Measurements from ENCODE around the gene RUFY2.
"Not testable (repeated sequence)": the region's sequence is repeated elsewhere in the genome, so short reads cannot be mapped to it uniquely, and the experiment has no call there.

The RUFY2 gene

DNA sequence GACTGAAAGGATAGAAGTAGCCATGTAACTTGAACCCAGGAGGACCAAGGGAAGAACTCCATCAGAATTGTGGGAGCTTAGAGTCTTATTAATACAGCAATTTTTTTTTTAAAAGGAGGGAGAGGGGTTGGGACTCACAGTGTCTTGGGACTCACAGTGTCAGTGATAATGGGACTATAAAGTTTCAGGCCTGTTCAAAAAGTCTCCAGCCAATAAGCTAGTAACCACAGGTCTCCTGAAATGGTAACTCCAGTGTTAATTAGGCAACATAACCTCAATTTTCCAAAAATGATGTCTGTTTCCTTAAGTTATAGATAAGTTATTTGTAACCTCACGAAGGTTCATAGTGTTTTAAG is 77.6 kb downstream of the RUFY2 start:
- TF ChIP-seq, protein P1, sequence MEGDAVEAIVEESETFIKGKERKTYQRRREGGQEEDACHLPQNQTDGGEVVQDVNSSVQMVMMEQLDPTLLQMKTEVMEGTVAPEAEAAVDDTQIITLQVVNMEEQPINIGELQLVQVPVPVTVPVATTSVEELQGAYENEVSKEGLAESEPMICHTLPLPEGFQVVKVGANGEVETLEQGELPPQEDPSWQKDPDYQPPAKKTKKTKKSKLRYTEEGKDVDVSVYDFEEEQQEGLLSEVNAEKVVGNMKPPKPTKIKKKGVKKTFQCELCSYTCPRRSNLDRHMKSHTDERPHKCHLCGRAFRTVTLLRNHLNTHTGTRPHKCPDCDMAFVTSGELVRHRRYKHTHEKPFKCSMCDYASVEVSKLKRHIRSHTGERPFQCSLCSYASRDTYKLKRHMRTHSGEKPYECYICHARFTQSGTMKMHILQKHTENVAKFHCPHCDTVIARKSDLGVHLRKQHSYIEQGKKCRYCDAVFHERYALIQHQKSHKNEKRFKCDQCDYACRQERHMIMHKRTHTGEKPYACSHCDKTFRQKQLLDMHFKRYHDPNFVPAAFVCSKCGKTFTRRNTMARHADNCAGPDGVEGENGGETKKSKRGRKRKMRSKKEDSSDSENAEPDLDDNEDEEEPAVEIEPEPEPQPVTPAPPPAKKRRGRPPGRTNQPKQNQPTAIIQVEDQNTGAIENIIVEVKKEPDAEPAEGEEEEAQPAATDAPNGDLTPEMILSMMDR (IDR thresholded peaks at IDR 0.05; ENCODE audit: low read depth, low read length, missing control alignments): no peak
- DNase-seq: no peak
- Histone ChIP-seq H3K27ac (no peak overlapping the region), H3K4me3 (ENCODE audit: low read depth, low read length) (no peak overlapping the region), H3K27me3 (replicated peaks) (no peaks in the 10 kb centered on the region), H3K36me3 (replicated peaks) (peaks cover 6% of the 10 kb centered on the region)
- in situ Hi-C loops (cut with HindIII; ENCODE audit: low pct_ligation_motif_present, low sequenced_read_pairs): no loop called here

DNA sequence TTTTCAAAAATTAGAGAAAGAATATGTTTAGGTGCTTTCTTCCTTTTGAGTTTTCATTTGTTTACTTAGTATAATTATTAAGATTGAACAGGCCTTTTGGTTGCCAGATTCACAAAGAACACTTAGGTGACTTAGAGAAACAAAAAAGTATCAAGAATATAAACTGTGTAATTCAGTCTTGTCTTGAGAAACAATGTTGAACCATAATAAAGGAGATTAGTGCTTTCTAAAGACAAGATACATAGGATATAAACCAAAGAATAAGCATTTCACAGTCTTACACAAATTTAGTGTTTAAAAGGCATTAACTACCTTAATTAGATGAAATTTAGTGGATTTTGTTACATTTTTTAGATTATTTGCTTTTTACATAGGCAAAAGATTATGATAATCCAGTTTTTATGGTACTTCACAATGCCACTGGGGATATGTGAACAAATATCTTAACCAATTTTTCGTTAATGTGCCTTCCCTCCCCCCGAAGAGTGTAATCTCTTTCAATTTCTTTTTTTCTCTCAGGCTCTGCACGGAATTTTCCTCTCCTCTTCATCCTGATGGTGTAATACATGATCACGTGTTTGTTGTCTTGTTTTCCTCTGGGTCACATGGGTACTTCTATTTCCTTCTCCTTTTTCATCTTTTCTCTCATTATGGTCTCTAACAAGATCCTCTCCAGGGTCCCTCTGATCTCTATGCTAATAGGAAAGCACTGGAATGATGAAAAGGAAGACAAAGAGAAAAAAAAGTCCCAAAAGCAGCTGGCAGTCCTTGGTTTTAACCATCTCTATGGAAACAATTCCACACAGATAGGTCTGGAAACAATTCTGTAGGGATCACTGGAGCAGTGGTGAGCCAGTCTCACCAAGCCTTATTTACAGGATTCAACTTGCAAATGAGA is 78.9 kb downstream of the RUFY2 start:
- TF ChIP-seq, protein P1 (IDR thresholded peaks at IDR 0.05; ENCODE audit: low read depth, low read length, missing control alignments): no peak
- Histone ChIP-seq H3K27ac (peak overlapping the region; percentile 37), H3K36me3 (replicated peaks) (peaks cover 6% of the 10 kb centered on the region), H3K27me3 (replicated peaks) (no peaks in the 10 kb centered on the region), H3K4me3 (ENCODE audit: low read depth, low read length) (no peak overlapping the region)
- in situ Hi-C loops (cut with HindIII; ENCODE audit: low pct_ligation_motif_present, low sequenced_read_pairs): no loop called here
- DNase-seq: peak; percentile 39

DNA sequence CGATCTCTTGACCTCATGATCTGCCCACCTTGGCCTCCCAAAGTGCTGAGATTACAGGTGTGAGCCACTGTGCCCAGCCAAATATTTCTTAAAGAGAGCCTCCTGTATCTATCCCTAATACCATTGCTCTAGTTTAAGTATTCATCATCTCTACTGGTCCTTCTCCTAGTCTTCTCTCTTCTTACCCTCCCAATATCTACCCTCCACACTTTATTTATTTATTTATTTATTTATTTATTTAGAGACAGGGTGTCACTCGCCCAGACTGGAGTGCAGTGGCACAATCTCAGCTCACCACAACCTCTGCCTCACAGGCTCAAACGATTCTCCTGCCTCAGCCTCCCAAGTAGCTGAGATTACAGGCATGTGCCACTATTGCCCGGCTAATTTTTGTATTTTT is 82.7 kb downstream of the RUFY2 start:
- H3K4me3 ChIP-seq (ENCODE audit: low read depth, low read length); DNase-seq; in situ Hi-C loops (cut with HindIII; ENCODE audit: low pct_ligation_motif_present, low sequenced_read_pairs); H3K36me3 ChIP-seq (replicated peaks); H3K27ac ChIP-seq; H3K27me3 ChIP-seq (replicated peaks): not testable (repeated sequence)

DNA sequence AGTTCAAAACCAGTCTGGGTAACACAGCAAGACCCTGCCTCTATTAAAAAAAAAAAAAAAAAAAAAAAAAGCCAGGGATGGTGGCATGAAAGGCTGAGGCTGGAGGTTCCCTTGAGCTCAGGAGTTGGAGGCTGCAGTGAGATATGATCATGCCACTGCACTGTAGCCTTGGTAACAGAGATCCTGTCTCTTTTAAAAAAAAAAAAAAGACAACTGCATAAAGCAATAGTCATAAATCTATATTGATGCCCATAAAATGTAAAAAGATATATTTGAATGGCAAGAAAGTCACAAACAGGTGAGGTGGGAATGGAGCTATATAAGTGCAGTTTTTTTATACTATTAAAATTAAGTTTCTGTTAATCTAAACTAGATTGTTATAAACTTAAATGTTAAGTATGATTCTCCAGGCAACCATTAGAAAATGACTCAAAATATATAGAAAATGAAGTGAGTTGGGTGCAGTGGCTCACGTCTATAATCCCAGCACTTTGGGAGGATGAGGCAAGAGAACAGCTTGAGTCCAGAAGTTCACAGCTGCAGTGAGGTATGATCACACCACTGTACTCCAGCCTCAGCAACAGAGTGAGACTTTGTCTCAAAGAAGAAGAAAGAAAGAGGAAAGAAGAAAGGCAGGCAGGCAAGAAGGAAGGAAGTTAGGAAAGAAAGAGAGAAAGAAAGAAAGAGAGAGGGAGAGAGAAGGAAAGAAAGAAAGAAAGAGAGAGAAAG is 88.6 kb downstream of the RUFY2 start:
- no peak overlapping the region for H3K27ac ChIP-seq
- DNase-seq: no peak
- no peak overlapping the region for H3K4me3 ChIP-seq (ENCODE audit: low read depth, low read length)
- in situ Hi-C loops (cut with HindIII; ENCODE audit: low pct_ligation_motif_present, low sequenced_read_pairs): no loop called here
- TF ChIP-seq, protein P1 (IDR thresholded peaks at IDR 0.05; ENCODE audit: low read depth, low read length, missing control alignments): no peak
- no peaks in the 10 kb centered on the region for H3K27me3 ChIP-seq (replicated peaks)
- no peaks in the 10 kb centered on the region for H3K36me3 ChIP-seq (replicated peaks)

DNA sequence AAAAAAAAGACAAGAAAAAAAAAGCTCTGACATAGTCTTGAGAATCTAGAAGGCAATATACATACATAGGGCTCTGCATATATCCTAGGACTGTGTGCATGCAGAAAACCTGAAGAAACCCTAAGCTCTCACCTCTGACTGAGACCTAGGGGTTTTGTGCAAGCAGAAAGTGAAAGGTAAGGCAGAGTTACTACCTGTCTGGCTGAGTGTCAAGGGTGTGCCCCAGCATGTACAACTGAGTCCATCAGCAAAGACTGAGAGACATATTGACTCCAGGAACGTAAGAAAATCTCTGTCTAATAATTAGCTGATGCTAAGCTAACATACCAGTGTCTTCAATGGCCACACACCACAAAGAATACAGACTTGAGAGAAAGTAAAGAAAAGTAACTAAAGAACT is 91.5 kb downstream of the RUFY2 start:
- in situ Hi-C loops (cut with HindIII; ENCODE audit: low pct_ligation_motif_present, low sequenced_read_pairs): no loop called here
- Histone ChIP-seq H3K27ac (no peak overlapping the region), H3K27me3 (replicated peaks) (no peaks in the 10 kb centered on the region), H3K36me3 (replicated peaks) (no peaks in the 10 kb centered on the region), H3K4me3 (ENCODE audit: low read depth, low read length) (no peak overlapping the region)
- DNase-seq: no peak
- TF ChIP-seq, protein P1 (IDR thresholded peaks at IDR 0.05; ENCODE audit: low read depth, low read length, missing control alignments): no peak

DNA sequence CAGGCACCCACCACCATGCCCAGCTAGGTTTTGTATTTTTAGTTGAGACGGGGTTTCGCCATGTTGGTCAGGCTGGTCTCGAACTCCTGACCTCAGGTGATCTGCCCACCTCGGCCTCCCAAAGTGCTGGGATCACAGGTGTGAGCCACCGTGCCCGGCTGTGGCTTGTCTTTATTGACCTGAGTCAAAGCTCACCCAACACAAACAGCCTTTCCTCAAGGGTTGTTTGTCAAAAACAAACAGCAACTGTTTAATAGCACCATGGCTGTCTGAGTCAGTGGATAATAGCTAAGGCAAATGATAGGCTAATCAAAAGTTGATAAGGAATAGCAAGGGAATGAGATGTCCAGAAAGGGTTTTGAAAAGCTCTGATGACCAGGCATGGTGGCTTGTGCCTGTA is 92.1 kb downstream of the RUFY2 start:
- in situ Hi-C loops (cut with HindIII; ENCODE audit: low pct_ligation_motif_present, low sequenced_read_pairs); DNase-seq; H3K27me3 ChIP-seq (replicated peaks); H3K4me3 ChIP-seq (ENCODE audit: low read depth, low read length); H3K27ac ChIP-seq; H3K36me3 ChIP-seq (replicated peaks): not testable (repeated sequence)
